ENCODE results near the gene DUSP28.

The DUSP28 gene

DNA sequence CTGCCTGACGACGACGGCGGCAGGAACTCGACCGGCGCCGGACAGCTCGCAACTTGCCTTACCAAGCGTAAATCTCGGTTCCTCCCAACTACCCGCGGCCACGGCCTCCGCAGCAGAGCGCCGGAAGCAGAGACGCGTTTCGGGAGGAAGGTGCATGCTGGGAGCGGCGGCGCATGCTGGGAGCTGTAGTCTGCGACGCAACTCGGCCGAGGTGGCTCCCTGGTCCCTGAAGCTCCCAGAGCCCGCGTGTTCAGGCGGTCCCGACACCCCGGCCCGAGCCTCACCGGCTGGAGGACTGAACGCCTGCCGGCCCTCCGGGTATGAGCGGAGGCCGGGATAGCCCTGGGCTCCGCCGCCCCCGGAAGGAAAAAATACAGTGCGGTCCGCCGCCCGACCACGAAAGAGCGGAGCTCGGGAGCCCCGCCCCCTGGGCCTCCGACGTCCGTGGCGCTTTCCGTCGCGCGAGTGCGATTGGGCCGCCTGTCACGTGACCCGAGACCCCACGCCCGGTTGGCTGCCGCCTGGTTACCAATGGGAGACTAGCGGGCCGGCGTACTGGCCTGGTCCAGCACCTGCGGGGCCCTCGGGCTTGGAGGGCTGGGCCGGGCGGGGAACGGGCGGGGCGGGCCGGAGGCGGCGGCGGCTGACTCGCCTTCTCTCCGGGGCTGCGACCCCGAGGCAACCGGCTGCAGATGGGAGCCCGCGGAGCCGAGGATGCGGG is 26.2 kb downstream of the DUSP28 start, which contains the start of gene CAPN10:
CAPN10 (plus strand) TSS at position 537 of the 721 bp plus-strand sequence; CDS start at position 715, 178 bp downstream.
- Histone ChIP-seq H3K9ac (peak within 1 kb of the TSS; percentile 86), H3K36me3 (ENCODE audit: insufficient read depth) (no peaks in the 10 kb centered on the region), H3K4me2 (peak within 1 kb of the TSS; percentile 85), H3K27ac (peak within 1 kb of the TSS; percentile 86), H3K4me1 (ENCODE audit: low read depth, poor library complexity, severe bottlenecking) (peaks cover 44% of the 10 kb centered on the region), H3K79me2 (ENCODE audit: insufficient read depth, low read depth) (peaks cover 52% of the 10 kb centered on the region), H2AFZ (ENCODE audit: low read depth) (peak within 1 kb of the TSS; percentile 57), H4K20me1 (ENCODE audit: insufficient read depth) (no peaks in the 10 kb centered on the region), H3K27me3 (ENCODE audit: insufficient read depth, low read depth) (no peaks in the 10 kb centered on the region), H3K4me3 (IDR thresholded peaks at IDR 0.05; ENCODE audit: insufficient read depth, low read depth, low read length) (peak within 1 kb of the TSS; percentile 58)
- TF ChIP-seq, protein P1, sequence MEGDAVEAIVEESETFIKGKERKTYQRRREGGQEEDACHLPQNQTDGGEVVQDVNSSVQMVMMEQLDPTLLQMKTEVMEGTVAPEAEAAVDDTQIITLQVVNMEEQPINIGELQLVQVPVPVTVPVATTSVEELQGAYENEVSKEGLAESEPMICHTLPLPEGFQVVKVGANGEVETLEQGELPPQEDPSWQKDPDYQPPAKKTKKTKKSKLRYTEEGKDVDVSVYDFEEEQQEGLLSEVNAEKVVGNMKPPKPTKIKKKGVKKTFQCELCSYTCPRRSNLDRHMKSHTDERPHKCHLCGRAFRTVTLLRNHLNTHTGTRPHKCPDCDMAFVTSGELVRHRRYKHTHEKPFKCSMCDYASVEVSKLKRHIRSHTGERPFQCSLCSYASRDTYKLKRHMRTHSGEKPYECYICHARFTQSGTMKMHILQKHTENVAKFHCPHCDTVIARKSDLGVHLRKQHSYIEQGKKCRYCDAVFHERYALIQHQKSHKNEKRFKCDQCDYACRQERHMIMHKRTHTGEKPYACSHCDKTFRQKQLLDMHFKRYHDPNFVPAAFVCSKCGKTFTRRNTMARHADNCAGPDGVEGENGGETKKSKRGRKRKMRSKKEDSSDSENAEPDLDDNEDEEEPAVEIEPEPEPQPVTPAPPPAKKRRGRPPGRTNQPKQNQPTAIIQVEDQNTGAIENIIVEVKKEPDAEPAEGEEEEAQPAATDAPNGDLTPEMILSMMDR (conservative IDR thresholded peaks at IDR 0.05; ENCODE audit: low read depth, low read length) = no peak

DNA sequence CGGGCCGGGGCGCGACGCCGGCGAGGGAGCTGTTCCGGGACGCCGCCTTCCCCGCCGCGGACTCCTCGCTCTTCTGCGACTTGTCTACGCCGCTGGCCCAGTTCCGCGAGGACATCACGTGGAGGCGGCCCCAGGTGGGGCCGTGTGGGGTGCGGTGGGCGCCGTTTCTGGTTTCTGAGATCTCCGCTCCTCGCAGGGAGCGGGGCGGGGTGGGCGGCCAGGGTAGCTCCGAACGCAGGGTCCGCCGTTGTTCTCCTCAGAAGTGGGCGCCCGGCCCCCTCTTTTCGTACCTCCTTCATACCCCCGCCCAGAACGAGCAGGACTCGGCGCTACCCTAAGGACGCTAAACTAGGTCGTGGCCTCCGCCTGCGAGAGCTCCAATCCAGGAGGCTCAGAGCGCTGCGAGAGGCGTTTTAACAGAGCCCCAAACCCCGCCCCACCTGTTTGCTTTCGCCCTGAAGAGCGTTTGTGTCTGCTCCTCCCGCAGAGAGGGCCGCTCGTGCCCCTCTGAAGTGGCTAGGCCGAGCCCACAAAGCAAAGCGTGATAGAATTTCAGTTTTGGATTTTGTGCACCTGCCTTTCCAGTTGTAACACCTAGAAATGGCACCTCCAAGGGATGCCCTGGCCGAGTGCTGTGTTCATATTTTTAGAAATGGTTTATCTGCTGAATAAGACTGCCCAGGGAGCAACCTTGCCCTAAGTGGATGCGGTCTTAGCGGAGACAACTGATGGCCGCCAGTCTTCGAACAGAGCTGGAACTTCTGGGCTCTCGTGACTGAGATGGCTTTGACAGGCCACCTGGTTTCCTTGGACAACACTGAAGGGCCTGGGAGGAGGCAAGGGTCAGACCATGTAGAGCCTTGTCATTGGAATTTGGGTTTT is 27.0 kb downstream of the DUSP28 start:
- H3K4me3 ChIP-seq (IDR thresholded peaks at IDR 0.05; ENCODE audit: insufficient read depth, low read depth, low read length) = no peak overlapping the region
- TF ChIP-seq, protein P1 (conservative IDR thresholded peaks at IDR 0.05; ENCODE audit: low read depth, low read length) = no peak

DNA sequence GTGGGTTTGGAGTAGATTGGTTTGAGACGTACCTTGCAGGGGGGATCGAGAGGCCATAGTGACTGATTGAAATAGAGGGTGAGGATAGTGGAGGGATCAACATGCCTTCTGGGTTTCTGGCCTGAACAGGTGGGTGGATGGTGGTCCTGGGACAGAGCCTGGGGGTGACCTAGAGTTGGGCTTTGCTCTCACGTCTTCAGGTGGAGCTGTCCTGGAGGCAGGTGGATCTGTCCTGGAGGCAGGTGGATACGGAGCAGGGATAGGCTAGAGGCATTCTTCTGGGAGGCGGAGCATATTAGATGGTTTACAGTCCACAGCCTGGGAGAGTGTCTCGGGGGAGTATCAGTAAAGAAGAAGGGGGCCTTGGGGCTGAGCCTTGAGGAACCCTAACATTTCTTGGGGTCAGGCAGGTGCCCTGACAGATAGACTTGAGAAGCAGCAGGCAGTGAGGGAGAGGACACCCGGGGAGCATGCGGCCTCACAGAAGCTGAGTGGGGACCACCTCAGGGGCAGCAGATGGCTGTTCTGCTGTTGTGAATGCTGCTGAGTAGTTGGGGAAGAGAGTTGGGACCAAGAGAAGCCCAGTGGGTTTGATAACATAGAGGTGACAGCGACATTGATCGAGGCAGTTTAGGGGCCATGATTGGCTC is 28.0 kb downstream of the DUSP28 start:
- Histone ChIP-seq H3K27me3 (ENCODE audit: insufficient read depth, low read depth) (no peaks in the 10 kb centered on the region), H4K20me1 (ENCODE audit: insufficient read depth) (no peaks in the 10 kb centered on the region), H3K4me1 (ENCODE audit: low read depth, poor library complexity, severe bottlenecking) (peaks cover 26% of the 10 kb centered on the region), H3K27ac (no peak overlapping the region), H3K36me3 (ENCODE audit: insufficient read depth) (no peaks in the 10 kb centered on the region), H2AFZ (ENCODE audit: low read depth) (no peak overlapping the region), H3K4me2 (peak overlapping the region; percentile 85), H3K4me3 (IDR thresholded peaks at IDR 0.05; ENCODE audit: insufficient read depth, low read depth, low read length) (no peak overlapping the region), H3K9ac (peak overlapping the region; percentile 86; the same call in 1 of the 2 replicates), H3K79me2 (ENCODE audit: insufficient read depth, low read depth) (peaks cover 34% of the 10 kb centered on the region)
- TF ChIP-seq, protein P1 (conservative IDR thresholded peaks at IDR 0.05; ENCODE audit: low read depth, low read length) = no peak

More for the DNA sequence above, 27.0 kb downstream of the DUSP28 start:
- no peaks in the 10 kb centered on the region for H3K27me3 ChIP-seq (ENCODE audit: insufficient read depth, low read depth)
- H3K9ac ChIP-seq = peak overlapping the region; percentile 86; the same call in 1 of the 2 replicates
- no peaks in the 10 kb centered on the region for H3K36me3 ChIP-seq (ENCODE audit: insufficient read depth)
- H3K79me2 ChIP-seq (ENCODE audit: insufficient read depth, low read depth) = peaks cover 44% of the 10 kb centered on the region
- peaks cover 36% of the 10 kb centered on the region for H3K4me1 ChIP-seq (ENCODE audit: low read depth, poor library complexity, severe bottlenecking)
- H4K20me1 ChIP-seq (ENCODE audit: insufficient read depth) = no peaks in the 10 kb centered on the region
- peak overlapping the region; percentile 57 for H2AFZ ChIP-seq (ENCODE audit: low read depth)
- H3K4me2 ChIP-seq = peak overlapping the region; percentile 85
- H3K27ac ChIP-seq = peak overlapping the region; percentile 16; the same call in 1 of the 2 replicates

DNA sequence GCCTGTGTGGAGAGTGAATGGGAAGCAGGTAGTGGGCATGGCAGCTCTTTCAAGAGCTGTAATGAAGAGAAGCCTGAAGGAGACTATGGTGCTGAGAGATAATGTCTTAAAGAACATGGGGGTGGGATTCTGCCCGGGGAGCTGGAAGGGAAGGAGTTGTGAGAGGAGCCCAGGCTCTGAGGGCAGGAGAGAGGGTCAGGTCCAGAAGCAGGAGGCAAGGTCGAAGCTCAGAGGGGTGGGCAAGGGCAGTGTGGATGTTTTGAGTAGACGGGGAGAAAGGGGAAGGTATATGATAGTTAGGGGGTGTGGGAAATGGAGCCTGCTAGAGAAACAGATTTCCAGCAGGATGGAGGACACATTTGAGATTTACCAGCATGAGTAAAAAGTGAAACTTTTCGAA is 28.5 kb downstream of the DUSP28 start:
- H3K27ac ChIP-seq = no peak overlapping the region
- peaks cover 29% of the 10 kb centered on the region for H3K79me2 ChIP-seq (ENCODE audit: insufficient read depth, low read depth)
- TF ChIP-seq, protein P1 (conservative IDR thresholded peaks at IDR 0.05; ENCODE audit: low read depth, low read length) = no peak

More for the DNA sequence above, 28.5 kb downstream of the DUSP28 start:
- H3K4me3 ChIP-seq (IDR thresholded peaks at IDR 0.05; ENCODE audit: insufficient read depth, low read depth, low read length) = no peak overlapping the region
- H3K36me3 ChIP-seq (ENCODE audit: insufficient read depth) = no peaks in the 10 kb centered on the region
- peaks cover 21% of the 10 kb centered on the region for H3K4me1 ChIP-seq (ENCODE audit: low read depth, poor library complexity, severe bottlenecking)
- H3K27me3 ChIP-seq (ENCODE audit: insufficient read depth, low read depth) = no peaks in the 10 kb centered on the region
- no peak overlapping the region for H2AFZ ChIP-seq (ENCODE audit: low read depth)
- H3K9ac ChIP-seq = no peak overlapping the region
- H4K20me1 ChIP-seq (ENCODE audit: insufficient read depth) = no peaks in the 10 kb centered on the region
- H3K4me2 ChIP-seq = peak overlapping the region; percentile 85; the same call in 1 of the 2 replicates
